HepG2 (cell line): ENCODE data around the gene AGO4. TPM values are rescaled to one million over a fixed set of nuclear protein-coding genes. Genes with fewer than 3 reads are reported as not detected.
A peak's percentile ranks its signal among the peaks of the same experiment; 100 is the strongest.

Experiments
- TEAD3 ChIP-seq: optimal IDR thresholded peaks from 2 replicates; pipeline ENCODE3; 2016; ENCODE audit warnings: borderline replicate concordance
- ZBTB14 ChIP-seq: sonication (generic); formaldehyde crosslinking; IDR thresholded peaks from 2 replicates; pipeline ENCODE4 v1.4.0; 2020; ENCODE audit warnings: missing genetic modification reagents
- ZBTB7A ChIP-seq: sonication (generic); formaldehyde crosslinking; IDR thresholded peaks from 2 replicates; pipeline ENCODE4 v1.8.0; 2022; ENCODE audit warnings: mild to moderate bottlenecking, missing genetic modification reagents
- ZNF710 ChIP-seq: sonication (generic); formaldehyde crosslinking; IDR thresholded peaks from 2 replicates; pipeline ENCODE4 v1.5.0; 2020; ENCODE audit warnings: mild to moderate bottlenecking, missing genetic modification reagents, borderline replicate concordance
- ZNF788 ChIP-seq: sonication (generic); formaldehyde crosslinking; IDR thresholded peaks from 2 replicates; pipeline ENCODE4 v1.5.0; 2020; ENCODE audit warnings: mild to moderate bottlenecking, missing genetic modification reagents, borderline replicate concordance
- ZNF891 ChIP-seq: sonication (generic); formaldehyde crosslinking; IDR thresholded peaks from 2 replicates; pipeline ENCODE4 v1.5.0; 2020; ENCODE audit warnings: mild to moderate bottlenecking, missing genetic modification reagents
- polyA plus RNA-seq, 8 experiments: library from polyadenylated mRNA; depleted of rRNA in 3 of 8; stranded (reverse) in 7 of 8; unstranded in 1 of 8; fragments of >200 nt; fragmentation: Illumina TruSeq in 4 of 8; extraction: Trizol in 4 of 8; gene quantifications; 2 replicates each; pipeline versions ENCODE4 v1.2.1 to v1.2.3, GENCODE V29; 2011 to 2016; ENCODE audit warnings: low read depth in 4 of 8, missing spikeins in 1 of 8, mixed read lengths in 1 of 8; ENCODE audit not compliant: insufficient read depth in 1 of 8
- total RNA-seq, 5 experiments: library from RNA; depleted of rRNA; stranded (reverse); fragments of >200 nt; fragmentation: Illumina TruSeq; extraction: Trizol; gene quantifications; 2 replicates each; pipeline ENCODE4 v1.2.3, GENCODE V29; 2016; ENCODE audit warnings: low read depth in 1 of 5
- TF ChIP-seq, protein P1 (sequence below): sonication (generic); formaldehyde crosslinking; IDR thresholded peaks from 2 replicates; pipeline ENCODE4 v1.5.0; 2020; ENCODE audit warnings: mild to moderate bottlenecking, missing genetic modification reagents
- TF ChIP-seq, protein P2 (sequence below): sonication (generic); formaldehyde crosslinking; IDR thresholded peaks from 2 replicates; pipeline ENCODE4 v1.4.0; 2020; ENCODE audit warnings: missing genetic modification reagents, borderline replicate concordance
- TF ChIP-seq, protein P3 (sequence below), 2 experiments: sonication (generic) in 1 of 2; formaldehyde crosslinking in 1 of 2; IDR thresholded peaks; 2 replicates each; pipeline versions ENCODE4 v1.4.0 to v1.6.1; 2018 to 2020; ENCODE audit warnings: missing genetic modification reagents in 2 of 2, borderline replicate concordance in 1 of 2, low read depth in 1 of 2, mild to moderate bottlenecking in 1 of 2, missing biosample characterization in 1 of 2

AGO4 gene
- total and polyA plus RNA-seq, 2 of the 13 experiments (the other 11 are each of a cell fraction or from before 2014, with no cell fraction given), result 6.0 to 13.8 TPM

DNA sequence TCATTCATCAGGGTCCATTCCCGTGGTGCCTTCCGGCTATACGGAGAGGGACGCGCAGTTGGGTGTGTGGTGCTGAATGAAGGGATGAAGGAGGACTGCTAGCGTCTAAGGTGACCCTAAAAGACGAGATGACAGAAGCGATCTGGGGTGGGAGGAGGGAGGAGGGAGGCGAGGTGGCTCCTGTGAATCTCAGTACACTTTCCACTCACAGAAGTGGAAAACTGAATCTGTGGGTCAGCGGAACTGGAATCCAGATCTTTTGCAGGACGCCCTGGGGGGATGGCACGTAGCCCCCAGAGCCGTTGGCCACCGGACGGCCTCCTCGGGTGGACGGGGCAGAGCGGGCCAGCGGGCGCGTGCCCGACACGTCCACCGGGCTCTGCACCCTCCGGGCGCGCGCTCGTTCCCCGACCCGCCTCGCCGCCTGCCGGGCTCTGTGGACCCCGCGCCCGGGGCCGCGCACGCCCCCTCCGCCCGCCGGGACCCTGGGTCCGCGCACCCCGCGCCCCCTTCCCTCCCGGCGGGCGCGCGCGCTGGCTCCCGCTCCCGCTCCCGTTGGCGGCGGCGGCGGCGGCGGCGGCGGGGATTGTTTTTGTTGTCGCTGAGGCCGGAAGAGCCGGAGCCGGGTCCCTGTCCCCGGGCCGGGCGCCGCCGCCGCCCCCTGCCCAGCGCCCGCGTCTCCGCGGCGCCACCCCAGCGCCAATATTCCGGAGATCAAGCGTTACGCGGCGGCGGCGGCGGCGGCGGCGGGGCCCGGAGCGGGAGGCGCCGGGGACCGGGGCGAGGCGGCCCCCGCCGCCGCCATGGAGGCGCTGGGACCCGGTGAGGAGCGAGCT lies at the start of gene AGO4 (continued):
- TF ChIP-seq, protein P1, sequence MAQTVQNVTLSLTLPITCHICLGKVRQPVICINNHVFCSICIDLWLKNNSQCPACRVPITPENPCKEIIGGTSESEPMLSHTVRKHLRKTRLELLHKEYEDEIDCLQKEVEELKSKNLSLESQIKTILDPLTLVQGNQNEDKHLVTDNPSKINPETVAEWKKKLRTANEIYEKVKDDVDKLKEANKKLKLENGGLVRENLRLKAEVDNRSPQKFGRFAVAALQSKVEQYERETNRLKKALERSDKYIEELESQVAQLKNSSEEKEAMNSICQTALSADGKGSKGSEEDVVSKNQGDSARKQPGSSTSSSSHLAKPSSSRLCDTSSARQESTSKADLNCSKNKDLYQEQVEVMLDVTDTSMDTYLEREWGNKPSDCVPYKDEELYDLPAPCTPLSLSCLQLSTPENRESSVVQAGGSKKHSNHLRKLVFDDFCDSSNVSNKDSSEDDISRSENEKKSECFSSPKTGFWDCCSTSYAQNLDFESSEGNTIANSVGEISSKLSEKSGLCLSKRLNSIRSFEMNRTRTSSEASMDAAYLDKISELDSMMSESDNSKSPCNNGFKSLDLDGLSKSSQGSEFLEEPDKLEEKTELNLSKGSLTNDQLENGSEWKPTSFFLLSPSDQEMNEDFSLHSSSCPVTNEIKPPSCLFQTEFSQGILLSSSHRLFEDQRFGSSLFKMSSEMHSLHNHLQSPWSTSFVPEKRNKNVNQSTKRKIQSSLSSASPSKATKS (CRISPR knock-in tag), result no peak
- TF ChIP-seq TEAD3 (CRISPR knock-in tag) (peak; percentile 48), ZNF891 (CRISPR knock-in tag) (0 out of 2 replicates have a peak, but pooled peaks have one; percentile 14), ZNF710 (CRISPR knock-in tag) (no peak; the same call in 1 of the 2 replicates), ZBTB7A (CRISPR knock-in tag) (no peak), ZNF788 (no peak), ZBTB14 (CRISPR knock-in tag) (peak; percentile 94)
- TF ChIP-seq, protein P2, sequence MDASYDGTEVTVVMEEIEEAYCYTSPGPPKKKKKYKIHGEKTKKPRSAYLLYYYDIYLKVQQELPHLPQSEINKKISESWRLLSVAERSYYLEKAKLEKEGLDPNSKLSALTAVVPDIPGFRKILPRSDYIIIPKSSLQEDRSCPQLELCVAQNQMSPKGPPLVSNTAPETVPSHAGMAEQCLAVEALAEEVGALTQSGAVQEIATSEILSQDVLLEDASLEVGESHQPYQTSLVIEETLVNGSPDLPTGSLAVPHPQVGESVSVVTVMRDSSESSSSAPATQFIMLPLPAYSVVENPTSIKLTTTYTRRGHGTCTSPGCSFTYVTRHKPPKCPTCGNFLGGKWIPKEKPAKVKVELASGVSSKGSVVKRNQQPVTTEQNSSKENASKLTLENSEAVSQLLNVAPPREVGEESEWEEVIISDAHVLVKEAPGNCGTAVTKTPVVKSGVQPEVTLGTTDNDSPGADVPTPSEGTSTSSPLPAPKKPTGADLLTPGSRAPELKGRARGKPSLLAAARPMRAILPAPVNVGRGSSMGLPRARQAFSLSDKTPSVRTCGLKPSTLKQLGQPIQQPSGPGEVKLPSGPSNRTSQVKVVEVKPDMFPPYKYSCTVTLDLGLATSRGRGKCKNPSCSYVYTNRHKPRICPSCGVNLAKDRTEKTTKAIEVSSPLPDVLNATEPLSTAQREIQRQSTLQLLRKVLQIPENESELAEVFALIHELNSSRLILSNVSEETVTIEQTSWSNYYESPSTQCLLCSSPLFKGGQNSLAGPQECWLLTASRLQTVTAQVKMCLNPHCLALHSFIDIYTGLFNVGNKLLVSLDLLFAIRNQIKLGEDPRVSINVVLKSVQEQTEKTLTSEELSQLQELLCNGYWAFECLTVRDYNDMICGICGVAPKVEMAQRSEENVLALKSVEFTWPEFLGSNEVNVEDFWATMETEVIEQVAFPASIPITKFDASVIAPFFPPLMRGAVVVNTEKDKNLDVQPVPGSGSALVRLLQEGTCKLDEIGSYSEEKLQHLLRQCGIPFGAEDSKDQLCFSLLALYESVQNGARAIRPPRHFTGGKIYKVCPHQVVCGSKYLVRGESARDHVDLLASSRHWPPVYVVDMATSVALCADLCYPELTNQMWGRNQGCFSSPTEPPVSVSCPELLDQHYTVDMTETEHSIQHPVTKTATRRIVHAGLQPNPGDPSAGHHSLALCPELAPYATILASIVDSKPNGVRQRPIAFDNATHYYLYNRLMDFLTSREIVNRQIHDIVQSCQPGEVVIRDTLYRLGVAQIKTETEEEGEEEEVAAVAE (CRISPR knock-in tag), result 0 out of 2 replicates have a peak, but pooled peaks have one; percentile 13
- TF ChIP-seq, protein P3, sequence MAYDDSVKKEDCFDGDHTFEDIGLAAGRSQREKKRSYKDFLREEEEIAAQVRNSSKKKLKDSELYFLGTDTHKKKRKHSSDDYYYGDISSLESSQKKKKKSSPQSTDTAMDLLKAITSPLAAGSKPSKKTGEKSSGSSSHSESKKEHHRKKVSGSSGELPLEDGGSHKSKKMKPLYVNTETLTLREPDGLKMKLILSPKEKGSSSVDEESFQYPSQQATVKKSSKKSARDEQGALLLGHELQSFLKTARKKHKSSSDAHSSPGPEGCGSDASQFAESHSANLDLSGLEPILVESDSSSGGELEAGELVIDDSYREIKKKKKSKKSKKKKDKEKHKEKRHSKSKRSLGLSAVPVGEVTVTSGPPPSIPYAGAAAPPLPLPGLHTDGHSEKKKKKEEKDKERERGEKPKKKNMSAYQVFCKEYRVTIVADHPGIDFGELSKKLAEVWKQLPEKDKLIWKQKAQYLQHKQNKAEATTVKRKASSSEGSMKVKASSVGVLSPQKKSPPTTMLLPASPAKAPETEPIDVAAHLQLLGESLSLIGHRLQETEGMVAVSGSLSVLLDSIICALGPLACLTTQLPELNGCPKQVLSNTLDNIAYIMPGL (CRISPR knock-in tag; IDR thresholded peaks at IDR 0.05; ENCODE audit: borderline replicate concordance in 1 of 2, low read depth in 1 of 2), result peak; percentile 26 to 54; a peak in 2 of 4 replicates
